HG03442 (cell line): ENCODE measurements around the gene FBXW11.
"Not testable (repeated sequence)": the region's sequence is repeated elsewhere in the genome, so short reads cannot be mapped to it uniquely, and the experiment has no call there.

Experiments used
- ATAC-seq: cut with Tn5 transposase; IDR thresholded peaks from one replicate; pipeline ENCODE4 v1.9.1; 2021; ENCODE audit warnings: mild to moderate bottlenecking, moderate library complexity; ENCODE audit not compliant: unreplicated experiment

FBXW11 gene

DNA sequence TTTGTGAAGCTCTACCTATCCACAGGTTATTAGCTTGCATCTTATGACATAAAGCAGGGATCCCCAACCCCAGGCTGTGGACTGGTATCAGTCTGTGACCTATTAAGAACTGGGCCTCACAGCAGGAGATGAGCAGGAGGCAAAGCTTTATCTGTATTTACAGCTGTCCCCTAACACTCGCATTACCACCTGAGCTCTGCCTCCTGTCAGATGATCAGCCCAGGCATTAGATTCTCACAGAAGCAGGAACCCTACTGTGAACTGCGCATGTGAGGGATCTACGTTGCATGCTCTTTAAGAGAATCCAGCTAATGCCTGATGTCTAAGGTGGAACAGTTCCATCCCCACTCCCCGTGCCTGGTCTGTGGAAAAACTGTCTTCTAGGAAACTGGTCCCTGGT lies 19.7 kb downstream of the FBXW11 start:
- no peak for ATAC-seq

DNA sequence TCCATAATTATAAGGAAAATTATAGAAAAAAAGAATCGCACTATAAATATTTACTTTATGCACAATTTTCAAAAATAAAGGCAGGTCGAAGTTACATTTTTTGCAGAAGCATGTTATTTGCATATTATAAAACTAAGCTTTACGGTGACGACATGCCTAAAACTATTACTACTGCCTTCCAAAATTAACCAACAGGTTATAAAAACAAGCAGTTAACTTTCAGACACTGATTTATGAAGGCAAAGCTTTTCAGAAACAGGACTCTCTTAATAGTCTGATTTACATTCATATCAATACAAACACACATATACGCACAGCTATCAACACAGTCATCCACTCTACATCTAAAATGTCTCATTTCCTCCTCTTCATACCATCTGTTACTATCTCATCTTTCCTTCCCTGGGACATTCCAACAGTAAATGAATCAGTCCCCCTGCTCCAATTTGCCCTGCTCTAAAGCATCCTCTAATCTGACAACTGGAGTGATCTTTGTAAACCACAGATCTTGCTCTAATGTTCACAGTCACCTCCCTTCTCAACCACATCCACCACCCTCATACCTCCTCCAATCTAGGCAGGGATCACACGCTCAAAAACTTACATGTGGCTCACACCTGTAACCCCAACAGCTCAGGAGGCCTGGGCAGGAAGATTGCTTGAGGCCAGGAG lies 21.6 kb downstream of the FBXW11 start:
- no peak for ATAC-seq

DNA sequence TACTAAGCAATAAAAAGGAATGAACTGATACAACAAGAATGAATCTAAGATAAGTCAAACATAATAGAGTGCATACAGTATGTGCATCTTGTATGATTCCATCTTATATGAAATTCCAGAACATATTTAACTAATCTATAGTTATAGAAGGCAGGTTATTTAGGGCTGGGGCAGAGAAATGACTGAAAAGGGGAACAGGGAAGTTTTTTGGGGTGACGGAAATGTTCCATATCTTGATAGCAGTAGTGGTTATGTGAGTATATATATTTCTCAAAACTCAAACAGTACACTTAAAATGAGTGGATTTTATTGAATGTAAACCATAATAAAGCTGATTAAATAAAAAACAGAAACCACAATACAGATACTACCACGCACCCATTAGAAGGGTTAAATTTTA lies 24.6 kb downstream of the FBXW11 start:
- no peak for ATAC-seq

DNA sequence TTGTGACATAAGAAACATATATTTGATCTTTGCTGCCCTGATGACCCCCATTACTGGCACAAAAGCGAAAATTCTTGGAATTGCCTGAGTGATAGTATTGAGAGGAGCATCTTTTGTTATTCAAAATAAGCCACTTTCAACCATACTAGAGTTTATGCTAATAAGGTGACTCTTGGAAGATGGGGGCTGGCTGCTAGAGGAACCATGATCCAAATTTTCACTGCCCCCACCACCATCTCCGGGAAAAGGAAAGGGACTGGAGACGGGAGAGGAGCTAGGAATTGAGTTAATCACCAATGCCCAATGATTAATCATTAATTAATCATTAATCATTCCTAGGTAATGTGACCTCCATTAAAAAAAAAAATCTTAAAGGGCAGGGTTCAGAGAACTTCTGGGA lies 25.6 kb downstream of the FBXW11 start:
- no peak for ATAC-seq

DNA sequence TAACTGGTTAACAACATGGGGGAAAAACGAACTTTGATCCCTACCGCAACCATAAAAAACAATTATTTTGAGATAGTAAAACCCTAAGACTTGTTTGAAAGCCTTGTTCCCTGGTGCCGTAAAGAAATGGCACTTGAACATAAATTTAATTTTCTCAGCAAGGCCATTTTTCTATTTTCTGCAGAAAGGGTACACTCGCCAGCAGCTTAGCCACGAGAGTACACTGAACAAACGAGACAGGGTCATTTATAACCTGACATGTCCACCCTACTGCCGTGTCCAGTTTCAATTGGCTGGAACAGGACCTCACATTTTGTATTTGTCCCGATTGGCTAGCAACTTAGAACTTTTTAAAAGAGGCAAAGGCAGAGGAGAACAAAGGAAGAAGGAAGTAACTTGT lies 26.8 kb downstream of the FBXW11 start:
- ATAC-seq: no peak

DNA sequence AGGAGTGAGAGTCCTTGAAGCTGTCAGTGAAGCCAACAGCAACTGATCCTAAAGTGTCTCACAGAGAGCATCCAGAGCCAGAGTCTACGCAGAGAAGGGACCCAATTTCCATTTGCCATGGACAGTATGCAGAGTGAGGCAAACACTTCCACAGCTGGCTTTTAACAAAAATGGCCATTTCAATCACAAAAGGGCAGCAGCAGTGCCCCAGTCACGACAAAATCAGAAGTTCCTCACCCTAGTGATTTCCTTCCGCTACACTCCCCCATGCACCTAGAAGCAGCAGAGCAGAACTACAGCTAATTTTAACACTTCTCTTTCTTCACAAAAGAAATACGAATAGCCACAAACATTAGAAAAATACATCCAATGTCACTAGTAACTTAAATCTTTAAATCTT lies 27.9 kb downstream of the FBXW11 start:
- ATAC-seq: no peak

DNA sequence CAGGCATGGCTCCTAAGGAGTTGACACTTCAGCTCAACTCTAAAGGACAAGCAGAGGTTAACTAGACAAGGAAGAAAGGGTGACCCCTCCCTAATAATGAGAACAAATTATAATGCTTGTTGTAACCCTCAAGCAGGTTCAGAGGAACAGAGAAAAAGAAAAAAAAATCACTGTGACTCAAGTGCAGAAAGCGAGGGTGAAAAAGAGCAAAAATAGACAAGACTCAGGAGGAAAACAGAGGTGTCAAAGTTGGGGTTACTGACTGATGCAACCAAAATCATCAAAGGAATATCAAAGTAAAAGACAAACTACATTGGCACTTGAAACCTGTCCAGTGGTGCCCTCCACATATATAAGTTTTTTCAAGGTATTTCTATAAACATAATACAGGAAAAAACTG lies 28.4 kb downstream of the FBXW11 start:
- ATAC-seq: no peak

DNA sequence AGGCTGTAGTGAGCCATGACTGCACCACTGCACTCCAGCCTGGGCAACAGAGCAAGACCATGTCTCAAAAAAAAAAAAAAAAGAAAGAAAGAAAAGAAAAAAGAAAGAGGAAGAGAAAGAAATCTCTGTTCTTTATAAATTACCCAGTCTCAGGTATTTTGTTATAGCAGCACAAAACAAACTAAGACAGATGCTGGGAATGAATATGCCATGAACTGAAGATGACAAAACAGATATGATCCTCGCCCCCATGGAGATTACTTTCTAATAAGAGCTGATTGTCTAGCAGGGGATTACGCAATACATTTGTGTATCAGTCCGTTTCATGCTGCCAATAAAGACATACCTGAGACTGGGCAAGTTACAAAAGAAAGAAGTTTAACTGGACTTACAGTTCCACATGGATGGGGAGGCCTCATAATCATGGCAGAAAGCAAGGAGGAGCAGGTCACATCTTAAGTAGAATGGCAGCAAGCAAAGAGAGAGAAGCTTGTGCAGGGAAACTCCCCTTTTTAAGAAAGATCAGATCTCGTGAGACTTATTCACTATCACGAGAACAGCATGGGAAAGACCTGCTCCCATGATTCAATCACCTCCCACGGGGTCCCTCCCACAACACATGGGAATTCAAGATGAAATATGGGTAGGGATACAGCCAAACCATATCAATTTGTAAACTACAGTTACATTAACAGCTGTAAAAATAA lies 29.0 kb downstream of the FBXW11 start:
- ATAC-seq: not testable (repeated sequence)

DNA sequence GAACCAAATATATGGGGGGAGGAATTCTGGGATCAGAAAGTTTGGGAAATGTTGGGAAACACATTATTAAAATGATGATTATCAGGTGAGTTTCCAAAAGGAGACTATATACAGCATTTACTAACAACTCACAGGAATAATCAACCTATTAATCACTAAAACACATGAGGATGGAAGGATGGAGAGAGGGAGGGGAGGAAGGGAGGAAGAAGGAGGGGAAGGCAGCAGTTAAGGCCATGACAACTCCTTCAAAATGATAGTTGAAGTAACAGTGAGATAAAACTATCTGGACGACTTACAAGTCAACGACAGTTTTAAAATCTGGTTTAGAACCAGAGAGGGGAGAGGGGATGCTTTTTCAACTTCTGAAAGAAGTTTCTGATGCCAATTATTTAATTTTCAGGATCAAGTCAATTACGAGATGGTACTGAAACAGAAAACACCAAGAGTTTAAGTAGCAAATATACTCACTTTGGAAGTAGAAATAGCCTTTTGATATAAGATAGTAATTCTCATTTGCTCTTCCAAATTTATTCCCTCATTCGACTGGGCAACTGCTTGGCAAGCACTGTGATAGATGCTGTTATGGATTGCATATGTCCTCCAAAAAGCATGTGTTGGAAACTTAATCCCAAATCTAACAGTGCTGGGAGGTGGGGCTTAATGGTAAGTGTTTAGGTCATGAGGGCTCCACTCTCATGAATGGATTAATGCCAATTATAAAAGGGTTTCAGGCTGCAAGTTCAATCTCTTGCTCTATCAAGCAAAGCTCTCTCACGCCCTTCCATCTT lies 30.4 kb downstream of the FBXW11 start:
- no peak for ATAC-seq

DNA sequence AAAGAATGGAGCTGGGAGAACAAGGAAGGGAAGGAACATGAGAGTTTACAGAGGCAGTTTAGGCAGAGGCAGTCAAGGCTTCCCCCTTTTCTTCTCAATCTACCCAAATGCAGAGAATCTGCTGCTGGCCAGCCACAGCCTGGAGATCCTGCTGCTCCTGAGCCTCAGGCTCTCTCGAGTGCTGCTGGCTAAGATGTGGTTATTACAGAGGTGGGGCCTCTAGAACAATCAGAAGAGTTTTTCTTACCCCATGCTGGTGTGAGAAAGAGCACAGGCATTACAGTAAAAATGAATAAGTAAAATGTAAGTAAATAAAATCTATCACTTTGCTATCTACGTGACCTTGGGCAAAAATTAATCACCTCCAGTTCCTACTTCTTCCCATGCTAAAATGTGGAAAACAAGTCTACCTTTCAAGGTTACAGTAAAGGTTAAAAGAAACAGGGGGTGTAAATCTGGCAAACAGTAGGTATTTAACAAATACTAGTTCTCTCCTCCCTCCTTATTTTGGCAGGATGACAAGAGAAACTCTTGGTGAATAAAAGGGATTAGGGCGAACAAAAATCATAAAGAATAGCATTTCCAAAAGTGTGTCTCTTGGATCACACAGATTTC lies 31.1 kb downstream of the FBXW11 start:
- no peak for ATAC-seq

DNA sequence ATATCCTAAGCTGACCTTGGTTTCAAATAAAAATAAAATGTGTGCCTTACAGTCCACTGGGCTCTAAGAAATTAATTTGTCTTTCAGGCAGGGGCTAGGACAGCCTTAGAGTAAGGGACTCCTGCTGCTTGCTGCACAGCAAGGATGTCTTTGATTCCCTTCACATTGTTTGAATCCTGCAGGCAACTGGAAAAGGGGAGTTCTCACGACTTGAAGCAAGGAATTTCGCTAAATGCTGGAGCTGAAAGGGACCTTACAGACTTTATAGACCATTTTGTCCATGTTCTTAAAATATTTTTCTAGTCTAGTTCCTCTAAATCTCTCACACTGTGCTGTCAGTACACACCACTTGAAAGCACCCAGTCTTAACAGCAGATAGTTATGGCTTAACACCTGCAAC lies 35.6 kb downstream of the FBXW11 start:
- ATAC-seq: no peak

DNA sequence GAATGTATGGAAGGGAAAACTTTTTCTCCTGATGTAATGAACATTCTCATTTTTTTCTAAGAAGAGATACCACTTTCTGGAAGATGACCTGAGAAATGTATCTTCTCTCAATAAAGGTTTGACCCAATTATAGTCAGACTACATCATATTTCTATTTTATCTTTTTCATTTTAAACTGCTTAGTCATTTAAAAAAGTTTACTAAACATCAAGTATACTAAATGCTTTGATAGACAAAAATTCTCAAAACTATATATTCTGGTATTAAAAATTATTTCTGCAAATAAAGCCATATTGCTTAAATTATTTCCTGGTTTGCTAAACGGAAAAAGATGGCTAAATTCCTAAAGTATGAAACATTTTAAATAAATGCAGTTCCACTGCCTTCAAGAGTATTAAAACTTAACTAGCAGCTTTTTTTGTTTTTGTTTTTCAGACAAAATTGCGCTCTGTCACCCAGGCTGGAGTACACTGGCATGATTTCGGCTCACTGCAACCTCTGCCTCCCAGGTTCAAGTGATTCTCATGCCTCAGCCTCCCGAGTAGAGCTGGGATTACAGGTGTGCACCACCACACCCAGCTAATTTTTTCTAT lies 37.1 kb downstream of the FBXW11 start:
- no peak for ATAC-seq

DNA sequence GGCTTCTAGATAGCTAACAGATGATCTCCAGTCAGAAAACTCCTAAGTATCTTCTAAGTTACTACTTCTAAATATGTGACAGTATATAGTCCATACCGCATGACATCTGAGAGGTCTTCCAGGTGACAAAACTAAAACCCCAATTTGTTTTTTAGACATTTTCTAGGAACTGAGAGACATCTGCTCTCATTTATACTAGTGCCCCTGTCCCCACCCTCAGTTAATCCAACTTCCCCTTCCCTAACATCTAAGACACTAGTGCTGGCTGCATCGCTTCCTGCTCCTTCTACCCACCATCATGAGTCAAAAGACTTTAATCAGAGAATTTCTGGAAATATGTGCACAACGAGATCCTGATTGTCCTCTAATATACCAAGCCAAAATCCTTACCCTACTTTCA lies 37.9 kb downstream of the FBXW11 start:
- no peak for ATAC-seq

DNA sequence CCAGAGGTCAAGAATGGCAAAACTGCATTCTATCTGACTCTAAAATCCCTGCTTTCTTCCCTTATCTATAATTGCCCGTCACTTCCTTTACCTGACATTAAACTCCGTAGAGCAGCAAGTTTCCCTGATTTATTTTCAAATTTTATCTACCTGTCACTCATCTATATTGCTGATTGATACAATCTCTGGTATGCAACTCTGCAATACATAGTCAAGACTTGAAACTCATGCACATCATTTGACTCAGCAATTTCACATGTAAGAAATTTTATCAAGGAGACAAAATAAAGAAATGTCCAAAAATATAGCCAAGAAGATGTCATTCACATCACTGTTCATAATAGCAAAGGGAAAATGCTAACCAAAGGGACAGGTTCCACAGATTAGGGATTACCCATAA lies 39.5 kb downstream of the FBXW11 start:
- ATAC-seq: no peak

DNA sequence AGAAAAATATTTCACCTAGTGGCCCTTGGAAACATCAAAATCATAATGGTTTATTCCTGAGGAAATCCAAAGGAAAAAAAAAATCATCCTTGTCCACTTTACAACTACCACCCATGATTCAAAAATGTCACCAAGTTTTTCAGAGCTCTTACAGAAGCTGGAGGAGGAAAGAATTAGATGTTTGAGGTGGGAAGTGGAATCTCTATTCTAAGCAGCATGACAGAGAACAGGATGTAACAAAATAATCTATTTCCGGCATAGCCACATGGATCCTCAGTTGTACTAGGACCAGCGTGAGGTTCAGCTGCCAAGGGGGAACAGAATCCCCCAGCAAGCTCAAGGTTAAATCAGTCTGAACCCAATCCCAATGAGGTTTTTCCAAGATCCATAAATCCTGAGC lies 40.2 kb downstream of the FBXW11 start:
- ATAC-seq: no peak

DNA sequence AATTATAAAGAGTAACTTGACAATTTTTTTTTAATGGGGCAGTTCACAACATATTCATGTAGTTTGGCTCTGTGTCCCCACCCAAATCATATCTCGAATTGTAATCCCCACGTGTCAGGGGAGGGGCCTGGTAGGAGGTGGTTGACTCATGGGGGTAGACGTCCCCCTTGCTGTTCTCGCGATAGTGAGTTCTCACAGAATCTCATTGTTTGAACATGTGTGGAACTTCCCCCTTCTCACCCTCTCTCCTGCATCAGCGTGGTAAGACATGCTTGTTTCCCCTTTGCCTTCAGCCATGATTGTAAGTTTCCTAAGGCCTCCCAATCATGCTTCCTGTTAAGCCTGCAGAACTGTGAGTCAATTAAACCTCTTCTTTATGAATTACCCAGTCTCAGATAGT lies 40.7 kb downstream of the FBXW11 start:
- no peak for ATAC-seq

DNA sequence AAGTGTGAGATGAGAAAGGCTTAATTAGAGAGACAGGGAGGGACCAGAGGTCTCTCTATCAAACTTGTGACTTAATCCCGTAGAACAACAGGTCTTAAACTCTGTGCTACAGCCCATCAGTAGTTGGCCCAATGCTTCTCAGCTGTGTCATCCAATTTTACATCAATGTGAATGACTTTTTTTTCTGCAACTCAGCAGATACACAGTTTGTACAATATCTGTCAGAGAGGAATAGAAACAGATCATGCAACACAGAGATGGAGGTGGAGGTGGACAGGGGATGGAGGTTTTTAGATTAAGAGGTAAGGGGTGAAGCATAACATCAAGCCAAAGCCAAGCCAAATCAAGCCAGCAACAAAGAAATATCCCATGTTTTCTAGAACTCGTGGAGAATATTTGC lies 43.0 kb downstream of the FBXW11 start:
- ATAC-seq: no peak

DNA sequence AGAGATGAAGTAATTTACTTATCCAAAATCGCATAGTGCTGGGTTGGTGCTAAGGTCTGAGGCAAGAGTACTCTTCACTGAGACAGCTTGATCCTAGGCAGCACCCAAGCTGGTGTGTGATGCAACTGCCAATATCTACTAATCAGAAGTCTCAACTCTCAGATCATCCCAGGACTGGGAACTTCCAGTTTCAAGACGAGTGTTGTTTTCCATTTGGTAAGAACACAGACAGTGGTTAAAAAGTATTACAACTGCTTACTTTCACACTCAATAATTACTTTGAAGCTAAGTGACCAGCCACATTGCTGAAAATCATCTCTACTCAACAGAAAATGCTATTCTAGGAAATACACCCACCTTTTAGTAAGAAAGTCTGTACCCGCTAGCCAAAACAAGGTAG lies 45.3 kb downstream of the FBXW11 start:
- ATAC-seq: peak; percentile 82

DNA sequence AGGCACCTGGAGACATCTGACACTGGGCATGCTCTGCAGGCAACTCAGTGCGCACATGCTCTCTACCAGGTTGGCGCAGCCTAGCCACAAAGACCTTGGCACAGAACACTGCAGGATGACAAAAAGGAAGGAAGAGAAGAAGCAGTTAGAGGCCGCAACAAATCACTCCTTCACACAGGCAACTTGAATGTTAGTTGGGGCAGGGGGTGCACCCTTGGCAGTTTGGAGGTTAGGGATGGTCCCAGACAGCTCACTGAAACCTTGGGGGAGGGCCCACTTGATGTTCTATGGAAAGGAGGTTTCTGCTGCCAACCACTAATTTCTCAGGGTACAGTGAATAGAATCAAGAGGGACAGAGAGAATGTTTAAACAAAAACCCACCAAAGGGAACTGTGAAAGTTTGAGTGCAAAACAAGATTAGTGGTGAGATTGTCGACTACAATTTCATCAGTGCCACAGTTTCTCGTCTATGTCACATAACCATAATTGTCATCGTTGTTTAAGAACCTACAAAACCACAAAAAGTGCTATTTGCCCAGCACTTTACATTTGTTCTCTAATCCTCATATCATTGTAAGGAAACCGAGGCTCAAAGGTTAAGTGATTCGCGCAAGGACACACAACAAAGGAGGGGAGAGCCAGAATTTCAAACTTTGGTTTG lies 48.7 kb downstream of the FBXW11 start:
- ATAC-seq: peak; percentile 31

DNA sequence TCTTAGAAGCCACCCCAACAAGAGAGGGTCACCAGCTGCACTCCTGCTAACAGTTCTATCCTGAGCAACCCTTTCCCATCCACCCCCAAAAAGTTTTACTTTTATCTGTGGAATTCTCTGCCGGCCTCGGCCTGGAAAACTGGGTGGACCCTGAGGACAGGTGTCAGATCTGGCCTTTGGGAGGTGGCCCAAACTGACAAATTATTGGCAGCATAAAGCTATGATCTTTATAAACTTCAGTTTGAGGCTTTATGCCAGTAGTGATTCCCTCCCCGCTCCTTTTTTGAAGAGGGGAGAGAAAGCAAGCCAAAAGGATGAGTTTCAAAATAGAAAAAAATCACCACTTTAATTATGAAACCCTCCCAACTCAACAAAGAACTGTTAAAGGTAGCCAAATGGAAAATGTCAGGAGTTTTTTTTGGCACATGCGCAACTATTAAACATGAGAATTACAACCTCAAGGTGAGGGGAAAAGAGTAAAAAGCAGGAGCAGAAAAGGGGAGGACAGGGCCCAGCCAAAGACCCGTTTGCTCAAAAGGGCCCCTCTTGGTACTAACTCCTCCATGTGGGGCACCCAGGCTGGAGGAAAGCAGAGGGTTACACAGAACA lies 49.4 kb downstream of the FBXW11 start:
- ATAC-seq: no peak
